ENCODE data around the gene SKI. TPM values are rescaled to one million over a fixed set of nuclear protein-coding genes. Genes with fewer than 3 reads are reported as not detected.

Gene SKI
- total RNA-seq, 2 donors from 2014 or later: 65.4 to 79.2 TPM

- no peak for TF ChIP-seq CTCF (conservative IDR thresholded peaks at IDR 0.05)
- WGBS, 2 experiments (ENCODE audit: insufficient coverage in 1 of 2, insufficient read length in 1 of 2): 94 to 98% methylated on average over 17 to 22 of the region's 22 CpGs
- no peaks in the 10 kb centered on the region for H3K27me3 Mint-ChIP-seq (ENCODE audit: insufficient read depth)
- H3K9me3 Mint-ChIP-seq: no peaks in the 10 kb centered on the region
- H3K4me3 ChIP-seq (ENCODE audit: low read length): no peak overlapping the region
- H3K27ac Mint-ChIP-seq: no peak overlapping the region
- H3K9ac ChIP-seq (ENCODE audit: extremely low read depth, low read length, poor library complexity, severe bottlenecking): no peak overlapping the region
- no peaks in the 10 kb centered on the region for H3K4me1 Mint-ChIP-seq
- no peaks in the 10 kb centered on the region for H3K4me1 ChIP-seq (ENCODE audit: control insufficient read depth, insufficient read depth, low read length)
- H3K36me3 ChIP-seq (ENCODE audit: control insufficient read depth, insufficient read depth, low read length): peaks cover 31% of the 10 kb centered on the region
- no peak overlapping the region for H3K27ac ChIP-seq (ENCODE audit: low read depth, low read length)
- H3K27me3 ChIP-seq (ENCODE audit: control insufficient read depth, insufficient read depth, low read length, poor library complexity, severe bottlenecking): no peaks in the 10 kb centered on the region
- no peak for DNase-seq
- no peaks in the 10 kb centered on the region for H3K9me3 ChIP-seq (ENCODE audit: control insufficient read depth, low read length)
- peaks cover 42% of the 10 kb centered on the region for H3K36me3 Mint-ChIP-seq (ENCODE audit: low read depth)
- no peak overlapping the region for H3K4me3 Mint-ChIP-seq
These were observed 76.2 kb downstream of the SKI start for GRCh38 chr1:2304282-2304681.

DNA sequence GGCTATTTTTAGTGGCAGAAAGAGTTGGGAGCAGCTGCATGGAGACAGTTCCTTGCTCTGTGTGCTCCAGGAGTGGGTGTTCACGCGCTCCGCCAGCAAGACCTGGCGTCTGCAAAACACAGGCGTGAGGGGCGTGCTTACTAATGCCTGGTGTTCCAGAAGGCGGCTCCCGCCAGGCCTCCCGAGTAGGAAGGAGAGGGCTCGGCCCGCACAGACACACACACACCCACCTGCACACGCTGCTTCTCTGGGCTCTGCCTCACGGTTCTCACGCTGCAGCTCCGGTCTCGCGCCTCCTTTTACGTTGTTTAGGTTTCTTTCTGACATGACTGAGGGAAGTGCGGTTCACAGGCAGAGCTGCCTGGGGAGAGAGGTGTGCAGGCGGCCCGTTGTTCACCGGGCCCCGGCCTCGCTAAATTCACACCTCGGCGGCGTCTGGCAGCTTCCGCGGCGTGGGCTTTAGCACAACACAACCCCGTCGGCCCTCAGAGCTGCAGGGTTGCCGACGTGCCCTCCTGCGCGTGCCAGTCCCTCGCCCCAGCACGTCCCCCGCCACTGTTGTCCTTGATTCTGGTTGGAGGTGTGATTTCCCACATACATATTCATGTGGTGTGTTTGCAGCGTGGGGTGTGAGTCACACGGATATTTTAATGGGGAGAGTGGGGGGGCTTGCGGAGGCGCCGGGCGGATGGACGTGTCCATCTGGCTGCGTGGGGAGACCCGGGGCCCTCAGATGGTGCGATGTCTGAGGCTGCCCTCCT lies 77.0 kb downstream of the SKI start:
- peaks cover 31% of the 10 kb centered on the region for H3K36me3 ChIP-seq (ENCODE audit: control insufficient read depth, insufficient read depth, low read length)
- no peak for DNase-seq
- H3K4me3 ChIP-seq (ENCODE audit: low read length): no peak overlapping the region
- no peaks in the 10 kb centered on the region for H3K9me3 Mint-ChIP-seq
- WGBS, 2 experiments (ENCODE audit: insufficient coverage in 1 of 2, insufficient read length in 1 of 2): 92 to 93% methylated on average over 24 to 49 of the region's 49 CpGs
- H3K27me3 Mint-ChIP-seq (ENCODE audit: insufficient read depth): no peaks in the 10 kb centered on the region
- H3K27me3 ChIP-seq (ENCODE audit: control insufficient read depth, insufficient read depth, low read length, poor library complexity, severe bottlenecking): no peaks in the 10 kb centered on the region
- H3K4me1 Mint-ChIP-seq: no peaks in the 10 kb centered on the region
- peak overlapping the region; percentile 38 for H3K27ac ChIP-seq (ENCODE audit: low read depth, low read length)
- no peak overlapping the region for H3K4me3 Mint-ChIP-seq
- H3K4me1 ChIP-seq (ENCODE audit: control insufficient read depth, insufficient read depth, low read length): no peaks in the 10 kb centered on the region
- no peak overlapping the region for H3K27ac Mint-ChIP-seq
- no peak overlapping the region for H3K9ac ChIP-seq (ENCODE audit: extremely low read depth, low read length, poor library complexity, severe bottlenecking)
- no peaks in the 10 kb centered on the region for H3K9me3 ChIP-seq (ENCODE audit: control insufficient read depth, low read length)
- no peak for TF ChIP-seq CTCF (conservative IDR thresholded peaks at IDR 0.05)
- peaks cover 42% of the 10 kb centered on the region for H3K36me3 Mint-ChIP-seq (ENCODE audit: low read depth)

DNA sequence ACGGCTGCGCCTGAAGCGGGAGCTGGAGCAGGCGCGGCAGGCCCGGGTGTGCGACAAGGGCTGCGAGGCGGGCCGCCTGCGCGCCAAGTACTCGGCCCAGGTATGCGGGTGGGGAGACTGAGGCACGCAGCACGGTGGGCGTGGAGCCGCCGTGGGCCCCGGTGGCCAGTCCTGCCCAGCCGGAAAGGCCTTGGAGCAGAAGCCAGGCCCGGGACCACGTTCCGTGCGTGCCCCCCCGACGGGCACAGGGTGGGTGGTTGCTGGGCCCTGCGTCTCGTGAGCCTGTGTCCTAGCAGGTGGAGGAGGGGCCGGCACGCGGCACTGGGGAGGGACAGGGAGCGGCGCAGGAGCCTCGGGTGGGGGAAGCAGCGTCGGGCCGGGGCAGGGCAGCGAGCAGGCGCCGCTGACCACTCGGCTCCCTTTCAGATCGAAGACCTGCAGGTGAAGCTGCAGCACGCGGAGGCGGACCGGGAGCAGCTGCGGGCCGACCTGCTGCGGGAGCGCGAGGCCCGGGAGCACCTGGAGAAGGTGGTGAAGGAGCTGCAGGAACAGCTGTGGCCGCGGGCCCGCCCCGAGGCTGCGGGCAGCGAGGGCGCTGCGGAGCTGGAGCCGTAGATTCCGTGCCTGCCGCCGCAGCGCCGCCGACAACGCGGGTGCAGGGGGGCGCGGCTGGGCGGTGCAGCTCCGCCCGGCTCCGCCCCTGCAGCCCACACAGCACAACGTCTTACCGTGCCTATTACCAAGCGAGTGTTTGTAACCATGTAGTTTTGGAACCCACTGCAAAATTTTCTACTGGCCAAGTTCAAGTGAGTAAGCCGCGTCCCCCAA lies 78.2 kb downstream of the SKI start:
- Histone ChIP-seq H3K9ac (ENCODE audit: extremely low read depth, low read length, poor library complexity, severe bottlenecking) (no peak overlapping the region), H3K4me3 (ENCODE audit: low read length) (no peak overlapping the region), H3K36me3 (ENCODE audit: control insufficient read depth, insufficient read depth, low read length) (peaks cover 31% of the 10 kb centered on the region), H3K9me3 (ENCODE audit: control insufficient read depth, low read length) (no peaks in the 10 kb centered on the region), H3K27me3 (ENCODE audit: control insufficient read depth, insufficient read depth, low read length, poor library complexity, severe bottlenecking) (no peaks in the 10 kb centered on the region), H3K4me1 (ENCODE audit: control insufficient read depth, insufficient read depth, low read length) (peaks cover 3% of the 10 kb centered on the region), H3K27ac (ENCODE audit: low read depth, low read length) (no peak overlapping the region)
- no peak overlapping the region for H3K27ac Mint-ChIP-seq
- H3K4me3 Mint-ChIP-seq: no peak overlapping the region
- H3K27me3 Mint-ChIP-seq (ENCODE audit: insufficient read depth): no peaks in the 10 kb centered on the region
- H3K4me1 Mint-ChIP-seq: no peaks in the 10 kb centered on the region
- no peaks in the 10 kb centered on the region for H3K9me3 Mint-ChIP-seq
- peaks cover 42% of the 10 kb centered on the region for H3K36me3 Mint-ChIP-seq (ENCODE audit: low read depth)
- WGBS, 2 experiments (ENCODE audit: insufficient coverage in 1 of 2, insufficient read length in 1 of 2): 93 to 94% methylated on average over 55 to 81 of the region's 81 CpGs
- peak; percentile 86 for DNase-seq
- TF ChIP-seq CTCF (conservative IDR thresholded peaks at IDR 0.05): no peak

Measured in endodermal cell (in vitro differentiated cells).